ENCODE measurements around the gene EIF2B2. TPM values are rescaled to one million over a fixed set of nuclear protein-coding genes. Genes with fewer than 3 reads are reported as not detected.

The EIF2B2 gene
- total RNA-seq, 4 donors from 2014 or later, result 32.3 to 38.6 (median 34.7) TPM

DNA sequence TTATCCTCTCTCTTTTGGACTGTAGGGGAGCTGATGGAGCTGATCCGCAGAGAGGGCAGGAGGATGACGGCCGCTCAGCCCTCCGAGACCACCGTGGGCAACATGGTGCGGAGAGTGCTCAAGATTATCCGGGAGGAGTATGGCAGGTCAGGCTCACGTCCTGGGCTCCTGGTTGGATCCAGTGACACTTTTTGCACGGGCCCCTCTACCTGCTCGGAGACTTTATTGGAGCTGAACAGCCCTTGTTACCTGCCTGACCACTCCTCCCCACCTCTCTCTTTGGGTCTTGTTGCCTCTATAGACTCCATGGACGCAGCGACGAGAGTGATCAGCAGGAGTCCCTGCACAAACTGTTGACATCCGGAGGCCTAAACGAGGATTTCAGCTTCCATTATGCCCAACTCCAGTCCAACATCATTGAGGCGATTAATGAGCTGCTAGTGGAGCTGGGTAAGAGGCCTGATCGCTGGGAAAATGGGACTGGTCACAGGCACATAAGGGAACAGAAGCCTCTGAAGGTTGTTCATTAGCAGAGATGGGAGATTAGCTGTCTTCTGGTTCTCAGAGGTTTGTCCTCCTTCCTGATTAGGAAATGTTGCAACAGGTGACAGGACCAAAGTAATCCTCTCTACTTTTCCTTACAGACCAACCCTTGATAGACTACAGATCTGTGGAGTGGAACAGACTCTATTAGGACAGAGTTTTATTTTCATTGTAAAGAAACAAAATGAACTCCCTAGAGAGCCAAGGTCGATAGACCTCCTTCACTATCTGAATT, 718 bp downstream of the EIF2B2 start:
- peak in 1 of 3 donors; percentile 54 for DNase-seq
- Histone ChIP-seq H3K27ac (peak overlapping the region; percentile 74 to 83 (median 79)), H3K4me3 (peak overlapping the region; percentile 61 to 96 (median 76)), H3K4me1 (peaks cover 0 to 10% (median 0%) of the 10 kb centered on the region in 4 donors), H3K36me3 (peaks cover 0 to 34% (median 0%) of the 10 kb centered on the region in 3 donors), H3K27me3 (no peaks in the 10 kb centered on the region), H3K9me3 (no peaks in the 10 kb centered on the region)
- TF ChIP-seq, protein P1, sequence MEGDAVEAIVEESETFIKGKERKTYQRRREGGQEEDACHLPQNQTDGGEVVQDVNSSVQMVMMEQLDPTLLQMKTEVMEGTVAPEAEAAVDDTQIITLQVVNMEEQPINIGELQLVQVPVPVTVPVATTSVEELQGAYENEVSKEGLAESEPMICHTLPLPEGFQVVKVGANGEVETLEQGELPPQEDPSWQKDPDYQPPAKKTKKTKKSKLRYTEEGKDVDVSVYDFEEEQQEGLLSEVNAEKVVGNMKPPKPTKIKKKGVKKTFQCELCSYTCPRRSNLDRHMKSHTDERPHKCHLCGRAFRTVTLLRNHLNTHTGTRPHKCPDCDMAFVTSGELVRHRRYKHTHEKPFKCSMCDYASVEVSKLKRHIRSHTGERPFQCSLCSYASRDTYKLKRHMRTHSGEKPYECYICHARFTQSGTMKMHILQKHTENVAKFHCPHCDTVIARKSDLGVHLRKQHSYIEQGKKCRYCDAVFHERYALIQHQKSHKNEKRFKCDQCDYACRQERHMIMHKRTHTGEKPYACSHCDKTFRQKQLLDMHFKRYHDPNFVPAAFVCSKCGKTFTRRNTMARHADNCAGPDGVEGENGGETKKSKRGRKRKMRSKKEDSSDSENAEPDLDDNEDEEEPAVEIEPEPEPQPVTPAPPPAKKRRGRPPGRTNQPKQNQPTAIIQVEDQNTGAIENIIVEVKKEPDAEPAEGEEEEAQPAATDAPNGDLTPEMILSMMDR (IDR thresholded peaks at IDR 0.05), result no peak
- no peak for TF ChIP-seq POLR2A (IDR thresholded peaks at IDR 0.05)

- no peaks in the 10 kb centered on the region for H3K9me3 ChIP-seq
- no peaks in the 10 kb centered on the region for H3K27me3 ChIP-seq
- H3K27ac ChIP-seq, result no peak overlapping the region
- H3K4me3 ChIP-seq, result no peak overlapping the region
- peaks cover 0 to 53% (median 0%) of the 10 kb centered on the region in 3 donors for H3K36me3 ChIP-seq
- TF ChIP-seq, protein P1 (IDR thresholded peaks at IDR 0.05), result no peak
- no peak for TF ChIP-seq POLR2A (IDR thresholded peaks at IDR 0.05)
- no peak for DNase-seq
- peaks cover 0 to 10% (median 0%) of the 10 kb centered on the region in 4 donors for H3K4me1 ChIP-seq
These were observed 2.6 kb downstream of the EIF2B2 start for GRCh38 chr14:75005357-75005756.

- H3K36me3 ChIP-seq, result peaks cover 0 to 71% (median 1%) of the 10 kb centered on the region in 3 donors
- TF ChIP-seq, protein P1 (IDR thresholded peaks at IDR 0.05), result no peak
- no peak for TF ChIP-seq POLR2A (IDR thresholded peaks at IDR 0.05)
These were observed 6.5 kb downstream of the EIF2B2 start for GRCh38 chr14:75009176-75009575.

DNA sequence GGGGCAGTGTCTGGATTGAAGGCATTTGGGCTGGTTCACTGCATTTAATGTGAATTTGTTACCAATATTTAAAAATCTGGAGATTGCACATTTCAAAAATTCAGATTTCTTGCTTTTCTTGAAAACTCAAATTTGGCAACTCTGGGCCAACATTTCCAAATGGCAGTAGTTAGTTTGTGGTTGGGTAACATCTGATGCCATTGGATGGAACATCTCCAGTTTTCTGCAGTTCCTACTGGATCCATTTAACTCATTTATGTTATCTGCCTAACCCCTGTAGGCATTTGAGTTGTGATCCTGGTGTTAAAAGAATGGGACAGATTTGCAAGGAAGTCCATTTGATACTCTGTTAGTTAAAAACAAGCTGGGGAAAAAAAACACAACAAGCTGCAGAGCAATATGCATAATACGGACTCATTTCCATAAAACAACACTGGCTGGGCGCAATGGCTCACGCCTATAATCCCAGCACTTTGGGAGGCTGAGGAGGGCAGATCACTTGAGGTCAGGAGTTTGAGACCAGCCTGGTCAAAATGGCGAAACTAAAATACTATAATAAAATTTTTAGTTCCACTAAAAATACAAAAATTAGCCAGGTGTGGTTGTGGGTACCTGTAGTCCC, 7.9 kb downstream of the EIF2B2 start:
- no peaks in the 10 kb centered on the region for H3K4me1 ChIP-seq
- H3K27ac ChIP-seq, result peak overlapping the region in 1 of 4 donors; percentile 7
- DNase-seq, result no peak
- no peak for TF ChIP-seq POLR2A (IDR thresholded peaks at IDR 0.05)
- H3K27me3 ChIP-seq, result no peaks in the 10 kb centered on the region
- no peaks in the 10 kb centered on the region for H3K9me3 ChIP-seq
- H3K36me3 ChIP-seq, result peaks cover 0 to 77% (median 5%) of the 10 kb centered on the region in 3 donors
- H3K4me3 ChIP-seq, result no peak overlapping the region

More at GRCh38 chr14:75009176-75009575, 6.5 kb downstream of the EIF2B2 start:
- no peaks in the 10 kb centered on the region for H3K27me3 ChIP-seq
- no peaks in the 10 kb centered on the region for H3K9me3 ChIP-seq
- peaks cover 0 to 1% (median 0%) of the 10 kb centered on the region in 4 donors for H3K4me1 ChIP-seq
- no peak for DNase-seq
- H3K27ac ChIP-seq, result no peak overlapping the region
- no peak overlapping the region for H3K4me3 ChIP-seq

GRCh38 chr14:75011356-75011994, 8.8 kb downstream of the EIF2B2 start:
- no peak for DNase-seq
- peaks cover 1 to 77% (median 9%) of the 10 kb centered on the region in 3 donors for H3K36me3 ChIP-seq
- no peaks in the 10 kb centered on the region for H3K27me3 ChIP-seq
- no peak overlapping the region for H3K4me3 ChIP-seq
- peak overlapping the region in 2 of 4 donors; percentile 7 to 19 for H3K27ac ChIP-seq
- TF ChIP-seq, protein P1 (IDR thresholded peaks at IDR 0.05), result no peak
- TF ChIP-seq POLR2A (IDR thresholded peaks at IDR 0.05), result no peak
- H3K4me1 ChIP-seq, result no peaks in the 10 kb centered on the region
- no peaks in the 10 kb centered on the region for H3K9me3 ChIP-seq
